Stimulated activated CD4-positive, alpha-beta T cell treated with anti-CD3 and anti-CD28 coated beads, Interleukin-12 subunit alpha, Interleukin-12 subunit beta, amount 100 ng/mL, for 4 hours (primary cell): ENCODE measurements around the gene GADD45B.
A peak's percentile ranks its signal among the peaks of the same experiment; 100 is the strongest.
"Not testable (repeated sequence)": the region's sequence is repeated elsewhere in the genome, so short reads cannot be mapped to it uniquely, and the experiment has no call there.

ENCODE experiments used
- DNase-seq: peaks from one replicate; pipeline ENCODE4 v3.0.0-alpha.2; 2020

The GADD45B gene

DNA sequence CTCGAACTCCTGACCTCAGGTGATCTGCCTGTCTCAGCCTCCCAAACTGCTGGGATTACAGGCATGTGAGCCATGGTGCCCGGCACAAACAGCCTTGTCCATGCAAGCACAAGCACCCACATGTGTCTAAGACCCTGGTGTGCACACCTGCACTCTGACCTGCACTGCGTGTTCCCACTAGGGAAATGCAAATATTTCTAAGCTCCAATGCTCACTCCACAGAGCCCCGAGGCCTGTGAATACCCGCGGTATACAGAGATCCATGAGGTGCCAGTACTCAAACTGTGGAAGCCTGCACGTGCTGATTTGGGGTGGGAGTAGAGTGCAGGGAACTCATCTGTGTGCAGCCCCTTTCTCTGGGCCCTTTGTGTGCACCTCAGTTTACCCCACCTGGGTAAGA lies 14.7 kb downstream of the GADD45B start:
- DNase-seq, result no peak

DNA sequence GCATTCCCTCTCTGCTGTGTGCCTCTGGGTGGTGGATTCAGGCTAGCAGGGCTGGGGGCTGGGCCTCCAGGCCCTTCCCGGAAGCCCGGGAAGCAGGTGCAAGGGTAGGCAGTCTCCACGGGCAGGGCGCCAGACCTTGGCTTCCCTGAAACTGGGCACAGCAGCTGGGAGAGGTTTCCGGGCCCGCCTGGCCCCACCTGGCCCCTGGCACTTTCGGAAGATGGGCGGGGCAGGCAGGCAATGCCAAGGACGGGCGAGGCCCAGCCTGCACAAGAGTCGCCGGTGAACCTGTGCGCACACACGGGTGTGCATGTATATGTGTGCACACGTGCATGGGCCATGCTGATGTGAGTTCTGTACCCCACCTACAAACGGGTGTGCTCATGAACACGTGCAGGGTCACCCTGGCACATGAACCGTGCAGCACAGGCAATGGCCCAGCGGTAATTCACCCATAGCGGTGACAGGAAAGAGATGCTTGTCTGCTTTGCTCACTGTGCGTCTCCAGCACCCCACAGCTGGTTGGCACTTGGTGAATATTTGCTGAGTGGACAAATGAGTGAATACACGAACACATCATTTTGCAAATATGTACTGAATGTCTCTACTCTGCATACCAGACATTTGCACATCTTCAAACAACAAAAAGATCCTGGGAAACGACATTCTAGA lies 15.3 kb downstream of the GADD45B start:
- no peak for DNase-seq

DNA sequence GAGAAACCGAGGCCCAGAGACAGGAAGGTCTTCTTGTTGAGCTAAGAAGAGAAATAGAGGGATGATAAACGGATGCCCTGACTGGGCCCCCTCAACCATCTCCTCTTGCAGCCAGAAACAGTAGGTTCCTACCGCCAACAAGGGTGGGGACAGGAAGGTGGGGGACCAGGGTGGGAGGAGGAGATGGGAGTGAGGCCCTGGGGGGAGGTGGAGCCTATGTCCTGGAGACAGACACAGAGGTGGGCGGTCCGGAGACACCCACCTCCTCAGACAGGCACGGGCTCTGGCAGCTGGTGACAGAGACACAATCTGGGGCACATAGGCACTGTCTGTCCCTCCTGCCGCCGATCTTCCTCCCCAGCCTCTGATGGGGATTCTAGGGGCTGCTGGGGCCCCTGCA lies 16.9 kb downstream of the GADD45B start:
- DNase-seq, result no peak

DNA sequence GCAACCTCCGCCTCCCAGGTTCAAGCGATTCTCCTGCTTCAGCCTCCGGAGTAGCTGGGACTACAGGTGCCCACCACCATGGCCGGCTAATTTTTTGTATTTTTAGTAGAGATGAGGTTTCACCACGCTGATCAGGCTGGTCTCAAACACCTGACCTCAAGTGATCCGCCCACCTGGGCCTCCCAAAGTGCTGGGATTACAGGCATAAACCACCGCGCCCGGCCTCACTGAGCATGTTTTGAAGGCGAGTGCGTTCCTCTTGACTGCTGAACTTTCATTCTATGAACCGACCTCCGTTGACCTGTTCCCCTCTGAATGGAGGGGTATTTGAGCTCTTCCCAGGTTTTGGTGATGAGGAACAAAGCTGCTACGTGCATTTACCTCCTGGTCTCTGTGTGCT lies 17.5 kb downstream of the GADD45B start:
- DNase-seq, result not testable (repeated sequence)

DNA sequence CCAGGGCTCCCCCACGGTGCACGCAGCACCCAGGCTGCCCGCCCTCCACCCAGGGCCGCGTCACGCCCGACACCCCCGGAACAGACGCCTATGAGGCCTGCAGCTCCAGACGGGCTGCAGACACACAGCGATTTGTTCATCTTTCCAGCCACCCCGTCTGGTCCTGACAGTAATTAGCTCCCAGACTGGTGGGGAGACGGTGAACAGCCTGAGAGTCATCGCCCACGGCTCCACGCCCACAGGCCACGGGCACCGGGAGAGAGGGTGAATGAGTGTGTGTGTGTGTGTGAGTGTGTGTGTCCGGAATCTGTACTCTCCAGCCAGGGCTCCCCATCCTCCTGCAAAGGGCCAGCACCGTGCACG lies 18.1 kb downstream of the GADD45B start:
- no peak for DNase-seq

DNA sequence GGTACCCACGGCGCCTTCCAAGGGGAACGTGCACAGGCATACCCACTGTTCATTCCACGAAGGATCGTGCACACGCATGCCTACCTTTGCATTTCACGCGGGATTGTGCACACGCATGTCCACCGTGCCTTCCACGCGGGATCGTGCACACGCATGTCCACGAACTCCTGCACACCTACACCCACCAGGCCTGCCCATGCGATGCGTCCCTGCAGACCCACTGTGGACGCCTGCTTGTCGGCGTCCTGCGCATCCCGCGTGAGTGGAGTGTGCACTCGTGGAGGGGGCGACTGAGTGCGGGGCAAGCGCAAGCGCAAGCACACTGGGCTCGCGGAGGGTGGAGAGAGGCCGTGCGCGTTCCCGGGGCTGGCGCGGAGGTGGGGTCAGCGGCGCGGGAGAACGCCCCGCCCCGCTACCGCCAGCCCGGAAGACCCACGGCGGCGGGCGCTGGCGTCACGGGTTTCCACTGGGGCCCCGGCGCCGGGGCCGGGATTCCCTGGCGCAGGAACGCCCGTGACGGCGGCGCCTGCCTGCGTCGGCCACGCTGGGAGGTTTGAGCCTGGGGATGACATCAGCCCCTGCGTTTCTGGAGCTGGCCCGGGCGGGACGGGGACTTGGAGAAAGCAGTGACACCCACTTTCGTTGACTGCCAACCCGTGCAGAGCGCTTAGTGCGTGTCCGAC lies 18.7 kb downstream of the GADD45B start:
- DNase-seq, result peak; percentile 44

DNA sequence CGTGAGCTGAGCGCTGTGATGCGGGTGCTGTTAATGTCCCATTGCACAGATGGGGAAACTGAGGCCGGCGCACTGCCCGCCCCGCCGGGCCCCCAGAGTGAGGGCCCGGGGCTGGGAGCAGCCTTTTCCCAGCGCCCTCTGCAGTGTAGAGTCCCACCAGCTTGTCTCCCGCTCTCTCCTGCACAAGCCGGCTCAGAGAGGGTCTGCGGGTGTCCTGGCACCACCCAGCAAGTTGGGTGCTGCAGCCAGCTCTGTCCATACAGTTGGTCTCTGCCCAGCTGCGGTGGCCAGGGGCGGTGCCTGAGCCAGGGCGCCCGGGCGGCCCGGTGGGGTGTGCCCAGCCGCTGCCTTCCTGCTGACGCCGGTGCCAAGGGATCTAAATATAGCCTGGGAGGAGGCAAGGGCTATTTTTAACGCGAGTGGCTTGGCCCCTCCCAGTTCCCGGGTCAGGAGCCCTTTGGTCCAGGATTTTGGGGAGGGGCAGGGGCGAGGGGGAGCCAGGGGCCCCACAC lies 19.3 kb downstream of the GADD45B start:
- DNase-seq, result no peak

DNA sequence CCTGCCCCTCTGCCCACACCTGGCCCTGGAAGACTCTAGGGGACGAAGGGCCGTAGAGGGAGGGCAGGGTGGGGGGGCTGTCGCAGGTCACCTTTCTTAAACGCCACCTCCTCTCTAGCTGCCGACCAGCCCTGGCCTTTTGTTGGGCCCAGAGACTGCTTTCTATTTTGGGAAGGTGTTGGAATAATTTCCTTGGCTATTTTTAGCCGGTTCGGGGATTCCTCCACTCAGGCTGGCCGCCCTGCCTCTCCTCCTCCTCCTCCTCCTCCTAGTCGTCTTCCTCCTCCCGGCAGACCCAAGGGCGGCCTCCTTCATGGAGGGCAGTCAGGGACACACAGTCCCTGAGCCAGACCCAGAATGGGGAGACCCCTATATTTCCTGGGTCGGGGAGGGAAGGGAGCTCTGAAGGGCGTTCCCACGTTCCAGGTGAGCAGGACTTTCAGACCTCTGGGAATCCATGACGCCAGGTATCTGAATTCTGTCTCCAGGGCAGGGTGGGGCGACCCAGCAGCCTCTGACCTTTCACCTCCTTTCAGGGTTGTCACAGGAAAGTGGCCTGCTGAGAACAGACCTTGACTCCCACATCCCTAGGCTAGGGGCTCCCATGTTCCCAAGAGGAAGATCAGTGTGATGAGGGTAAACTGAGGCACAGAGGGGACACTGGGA lies 19.9 kb downstream of the GADD45B start:
- DNase-seq, result no peak

DNA sequence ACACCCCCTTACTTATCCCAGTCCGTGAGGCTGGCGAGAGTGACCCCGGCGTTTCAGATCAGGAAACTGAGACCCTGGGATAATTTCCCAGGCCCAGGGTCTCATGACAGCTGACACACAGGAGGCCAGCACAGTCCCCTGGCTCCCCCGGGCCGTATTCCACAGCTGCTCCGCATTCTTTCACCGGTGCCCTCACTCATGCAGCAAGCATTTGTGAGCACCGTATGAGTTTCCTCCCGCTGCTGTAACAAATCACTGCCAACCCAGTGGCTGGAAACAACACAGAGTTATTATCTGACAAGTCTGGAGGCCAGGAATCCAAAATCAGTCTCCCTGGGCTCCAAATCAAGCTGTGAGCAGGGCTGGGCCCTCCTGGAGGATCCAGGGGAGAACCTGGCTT lies 21.3 kb downstream of the GADD45B start:
- DNase-seq, result no peak

DNA sequence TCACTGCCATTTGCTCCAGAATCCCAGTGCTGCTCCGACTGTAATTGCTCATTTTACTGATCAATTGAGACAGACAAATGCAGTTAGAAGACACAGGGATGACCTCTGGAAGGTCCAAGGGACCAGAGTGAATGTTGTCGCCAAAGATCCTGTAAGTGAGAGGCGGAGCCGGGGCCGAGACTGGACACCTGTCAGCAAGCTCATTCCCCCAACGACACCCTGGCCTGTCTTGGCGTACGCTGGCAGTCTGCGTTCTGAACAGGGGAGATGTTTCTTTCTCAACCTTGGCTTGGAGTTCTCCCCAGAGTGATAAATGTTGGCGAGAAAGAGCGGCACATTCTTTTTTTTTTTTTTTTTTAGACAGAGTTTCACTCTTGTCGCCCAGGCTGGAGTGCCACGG lies 24.2 kb downstream of the GADD45B start:
- DNase-seq, result no peak

DNA sequence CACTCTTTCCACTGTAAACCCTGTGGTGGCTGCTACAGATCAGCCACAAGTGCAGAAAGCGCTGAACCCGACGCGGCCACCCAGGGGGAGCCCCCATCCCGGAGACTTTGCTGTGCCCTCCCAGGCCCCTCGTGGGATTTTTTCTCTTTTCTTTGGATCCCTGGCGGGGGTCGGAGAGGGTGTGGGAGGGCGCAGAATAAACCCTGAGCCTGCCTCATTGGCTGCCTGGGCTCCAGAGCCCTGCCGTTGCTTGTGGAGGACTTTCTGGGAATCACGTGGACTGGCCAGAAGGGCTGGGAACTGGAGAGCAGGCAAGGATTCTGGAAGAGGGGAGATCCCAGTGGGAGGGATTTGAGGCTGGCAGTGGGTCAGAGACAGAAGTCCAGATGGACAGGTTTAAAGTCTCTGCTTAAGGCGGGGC lies 24.9 kb downstream of the GADD45B start:
- no peak for DNase-seq

DNA sequence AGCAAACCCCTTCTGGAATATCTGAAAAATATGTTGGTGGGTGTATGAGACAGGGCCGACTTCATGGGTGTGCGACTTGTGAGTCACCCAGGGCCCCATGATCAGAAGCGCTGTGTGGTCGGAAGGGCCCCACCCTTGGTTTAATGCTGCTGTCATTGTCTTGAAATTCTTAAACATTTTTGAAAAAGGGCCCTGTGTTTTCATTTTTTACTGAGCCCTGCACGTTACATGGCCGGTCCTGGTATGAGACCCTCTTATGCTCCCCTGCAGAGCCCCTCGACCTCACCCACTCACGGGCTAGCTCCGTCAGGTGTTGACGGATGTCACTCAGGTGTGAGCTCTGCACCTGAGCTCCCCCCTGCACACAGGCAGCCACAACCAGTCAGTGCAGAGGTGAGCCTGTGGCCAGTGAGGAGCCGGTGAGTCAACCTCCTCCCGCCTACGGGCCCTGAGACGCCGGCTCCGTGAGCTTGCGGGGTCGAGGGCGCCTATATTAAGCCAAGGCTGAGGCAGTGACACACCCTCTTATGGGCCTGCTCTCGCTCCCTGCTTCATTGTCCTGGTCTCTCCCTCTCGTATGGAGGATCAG lies 27.7 kb downstream of the GADD45B start:
- peak; percentile 54 for DNase-seq

DNA sequence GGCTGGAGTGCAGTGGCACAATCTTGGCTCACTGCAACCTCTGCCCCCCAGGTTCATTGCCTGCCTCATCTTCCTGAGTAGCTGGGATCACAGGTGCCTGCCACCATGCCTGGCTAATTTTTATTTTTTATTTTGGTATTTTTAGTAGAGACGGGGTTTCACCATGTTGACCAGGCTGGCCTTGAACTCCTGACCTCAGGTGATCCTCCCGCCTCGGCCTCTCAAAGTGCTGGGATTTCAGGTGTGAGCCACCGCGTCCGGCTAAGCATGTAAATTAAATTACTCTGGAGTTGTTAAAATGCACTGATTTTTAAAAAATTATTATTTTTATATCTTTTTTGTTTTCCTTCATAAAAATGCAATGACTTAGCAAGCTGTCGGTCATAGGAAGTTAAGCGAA lies 30.7 kb downstream of the GADD45B start:
- DNase-seq, result not testable (repeated sequence)

DNA sequence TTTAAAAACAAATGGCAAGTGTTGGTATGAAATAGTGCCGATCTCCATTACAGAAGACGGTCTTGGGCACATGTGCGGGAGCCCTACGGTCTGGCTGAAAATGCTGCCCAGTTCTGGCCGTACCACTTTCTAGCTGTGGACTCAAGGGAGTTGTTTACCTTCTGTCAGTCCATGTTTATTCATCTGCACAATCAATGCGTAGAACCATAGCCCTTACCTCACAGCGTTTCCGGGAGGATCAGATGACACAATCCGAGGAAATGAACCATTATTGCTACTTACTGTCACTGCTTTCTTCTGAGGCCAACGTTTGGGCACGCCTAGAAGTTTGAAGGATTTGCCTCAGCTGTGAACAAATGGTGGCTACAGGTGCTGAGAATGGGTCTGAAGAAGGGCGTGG lies 31.2 kb downstream of the GADD45B start:
- DNase-seq, result no peak

DNA sequence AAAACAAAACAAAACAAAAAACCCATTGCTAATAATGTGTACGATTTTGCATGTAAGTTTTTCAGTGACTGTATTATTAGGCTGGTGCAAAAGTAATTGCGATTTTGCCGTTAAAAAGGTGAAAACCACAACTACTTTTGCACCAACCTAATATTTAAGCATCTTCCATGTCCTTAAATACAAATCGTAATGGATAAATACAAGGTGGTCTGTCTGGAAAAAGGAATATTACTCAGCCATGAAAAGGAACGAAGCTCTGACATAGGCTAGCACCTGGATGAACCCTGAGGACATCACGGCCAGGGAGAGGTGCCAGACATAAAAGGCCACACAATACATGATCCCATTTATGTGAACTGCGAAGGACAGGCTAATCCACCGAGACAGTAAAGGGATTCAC lies 33.2 kb downstream of the GADD45B start:
- no peak for DNase-seq

DNA sequence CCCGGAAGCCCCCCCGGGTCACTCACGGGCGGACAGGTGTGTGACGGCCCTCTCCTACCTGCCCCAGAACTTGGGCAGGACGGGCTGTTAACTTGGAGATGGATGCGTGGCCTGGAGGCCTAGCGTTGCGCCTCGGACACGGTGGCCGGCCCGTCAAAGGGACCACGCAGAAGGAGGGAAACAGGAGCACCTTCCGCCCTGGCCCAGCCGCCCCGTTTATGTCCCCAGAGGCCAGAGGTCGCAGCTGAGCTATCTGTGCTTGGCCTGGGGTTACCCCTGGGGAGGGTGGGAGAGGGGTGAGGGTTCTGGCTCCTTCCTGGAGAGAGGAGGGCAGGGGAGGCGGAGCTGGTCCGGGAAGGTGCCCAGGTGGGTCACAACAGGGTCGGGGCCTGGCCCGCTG lies 35.6 kb downstream of the GADD45B start:
- no peak for DNase-seq

DNA sequence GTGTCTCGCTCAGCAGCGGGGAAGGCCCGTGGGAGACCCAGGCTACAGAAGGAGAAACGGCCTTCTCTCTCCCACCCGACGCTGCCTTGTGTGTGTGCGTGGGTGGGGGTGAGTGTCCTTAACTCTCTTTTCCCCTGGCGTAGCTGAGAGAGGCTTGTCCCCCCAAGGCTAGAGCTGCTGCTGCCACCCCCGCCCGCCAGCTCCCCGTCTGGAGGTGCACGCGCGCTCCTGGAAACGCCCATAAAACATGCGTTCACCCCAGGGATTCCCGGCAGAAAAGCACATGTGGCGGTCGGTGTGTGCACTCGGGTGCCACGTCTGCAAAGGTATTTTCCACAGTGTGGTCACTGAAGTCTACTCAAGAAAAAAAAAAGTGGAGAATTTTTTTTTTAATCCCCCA lies 36.1 kb downstream of the GADD45B start:
- no peak for DNase-seq

DNA sequence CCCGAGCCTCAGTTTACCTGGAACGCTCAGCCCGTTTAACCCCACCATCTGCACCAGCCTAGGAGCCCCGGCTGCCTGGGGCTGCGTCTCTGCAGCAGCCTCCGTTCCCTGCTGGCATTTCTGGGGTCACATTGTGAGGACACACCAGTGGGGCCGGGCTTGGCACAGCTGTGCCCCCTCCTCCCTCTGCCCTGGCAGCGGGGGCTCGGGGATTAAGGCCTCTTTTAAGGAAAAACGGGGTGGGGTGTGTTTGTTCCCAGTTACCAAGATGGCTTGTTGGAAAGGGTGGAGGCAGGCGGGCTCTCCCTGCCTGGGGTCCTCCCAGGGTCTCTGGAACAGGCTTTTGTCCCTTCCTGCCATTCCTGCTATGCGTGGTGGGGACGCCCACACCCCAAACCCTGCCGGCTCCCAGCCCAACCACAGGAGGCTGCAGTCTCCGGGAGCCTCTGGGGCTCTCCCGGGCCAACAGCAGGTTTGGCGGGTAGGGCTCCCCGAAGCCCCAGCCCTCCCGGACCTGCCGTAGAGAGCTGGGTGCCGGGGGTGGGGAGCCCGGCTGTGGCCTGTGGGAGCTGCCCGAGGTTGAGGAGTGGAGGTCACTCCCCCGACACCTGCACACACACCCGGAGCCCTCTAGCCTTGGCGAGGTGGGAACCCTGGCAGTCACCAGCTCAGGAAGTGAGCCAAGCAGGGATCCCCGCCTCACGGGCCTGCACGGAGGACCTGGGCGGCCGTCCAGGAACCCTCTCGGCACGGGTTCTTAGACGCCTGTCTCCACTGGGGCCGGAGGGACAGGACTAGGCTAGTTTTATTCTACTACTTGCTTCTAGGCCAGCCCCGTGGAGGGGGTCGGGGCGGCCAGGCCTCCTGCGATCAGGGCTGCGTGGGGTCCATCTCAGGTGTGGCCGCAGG lies 36.9 kb downstream of the GADD45B start:
- DNase-seq, result no peak

DNA sequence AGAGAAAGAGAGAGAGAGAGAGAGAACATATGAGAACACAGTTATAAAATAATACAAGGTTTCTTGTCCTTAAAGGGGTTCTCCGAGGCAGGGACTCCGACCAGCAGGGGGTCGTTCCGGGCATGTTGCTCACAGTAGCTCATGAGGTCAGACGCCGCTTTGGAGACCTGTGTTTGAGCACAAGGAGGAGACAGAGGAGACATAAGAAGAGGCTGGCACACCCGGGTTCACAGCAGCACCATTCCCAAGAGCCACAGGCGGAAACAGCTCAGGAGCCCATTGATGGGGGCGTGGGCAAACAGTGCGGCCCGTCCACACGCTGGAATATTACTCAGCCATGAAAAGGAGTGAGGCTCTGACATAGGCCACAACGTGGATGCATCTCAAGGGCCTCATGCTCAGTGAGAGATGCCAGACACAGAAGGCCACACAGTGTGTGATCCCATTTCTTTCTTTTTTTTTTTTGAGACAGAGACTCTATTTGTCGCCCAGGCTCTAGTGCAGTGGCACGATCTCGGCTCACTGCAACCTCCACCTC lies 39.1 kb downstream of the GADD45B start:
- no peak for DNase-seq

DNA sequence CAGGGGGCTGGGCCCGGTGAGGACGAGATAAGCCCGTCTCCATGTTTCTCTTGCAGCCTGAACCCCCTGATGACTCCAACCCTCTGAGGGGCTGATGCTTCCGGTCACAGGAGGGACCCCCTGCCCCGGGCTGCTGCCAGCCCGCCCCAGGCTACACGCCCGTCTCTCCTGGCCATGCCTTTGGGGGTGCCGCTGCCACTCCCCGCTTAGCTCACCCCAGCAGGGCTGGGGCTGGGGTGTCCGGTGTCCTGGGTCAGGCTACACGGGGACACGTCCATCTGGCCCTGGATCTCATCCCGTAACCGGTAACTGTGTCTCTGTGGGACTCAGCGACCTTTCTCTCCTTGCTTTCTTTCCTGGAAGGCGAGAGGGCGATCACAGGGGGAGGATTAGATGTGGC lies 40.8 kb downstream of the GADD45B start:
- DNase-seq, result no peak

DNA sequence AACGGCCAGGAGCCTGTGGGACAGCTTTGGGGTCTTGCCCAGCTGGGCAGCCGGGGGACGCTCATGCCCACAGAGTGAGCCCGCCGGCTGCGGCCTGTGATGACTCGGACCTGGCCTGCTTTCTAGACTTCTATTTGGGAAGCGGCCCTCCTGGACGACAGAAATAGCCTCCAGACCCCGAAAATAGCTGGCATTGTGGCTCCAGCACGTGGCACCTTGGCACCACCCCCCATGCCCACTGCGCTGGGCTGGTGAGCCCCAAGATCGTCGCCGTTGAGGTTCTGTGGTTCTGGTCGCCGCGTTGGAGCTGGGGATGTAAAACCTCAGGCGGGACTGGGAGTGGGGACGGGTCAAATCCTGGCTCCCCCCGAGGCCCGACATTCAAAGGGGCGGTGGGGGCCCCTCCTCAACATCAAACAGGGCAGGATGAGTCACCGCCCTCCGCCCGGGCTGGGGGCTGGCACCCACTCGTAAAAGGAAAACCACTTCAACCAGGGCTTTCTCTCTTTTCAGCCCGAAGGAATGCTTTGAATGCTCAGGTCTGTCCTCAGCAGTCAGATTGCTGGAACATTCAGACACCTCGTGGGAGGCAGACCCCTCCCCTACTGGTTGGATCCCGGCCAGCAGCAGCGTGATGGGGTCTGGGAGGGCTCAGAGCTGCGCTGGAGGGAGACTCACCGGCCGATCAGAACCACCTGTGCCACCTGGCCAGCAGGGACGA lies 42.1 kb downstream of the GADD45B start:
- no peak for DNase-seq

DNA sequence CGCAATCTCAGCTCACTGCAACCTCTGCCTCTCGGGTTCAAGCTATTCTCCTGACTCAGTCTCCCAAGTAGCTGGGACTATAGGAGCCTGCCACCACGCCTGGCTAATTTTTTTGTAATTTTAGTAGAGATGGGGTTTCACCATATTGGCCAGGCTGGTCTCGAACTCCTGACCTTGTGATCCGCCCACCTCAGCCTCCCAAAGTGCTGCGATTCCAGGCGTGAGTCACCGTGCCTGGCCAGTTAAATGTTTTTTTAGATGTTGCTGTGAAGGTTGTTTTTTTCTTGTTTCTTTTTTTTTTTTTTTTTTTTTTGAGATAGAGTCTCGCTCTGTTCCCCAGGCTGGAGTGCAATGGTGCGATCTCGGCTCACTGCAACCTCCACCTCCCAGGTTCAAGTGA lies 42.9 kb downstream of the GADD45B start:
- DNase-seq, result not testable (repeated sequence)
